Kidney glomerular epithelial cell (primary cell): Measurements from ENCODE around the gene TOMT.
A peak's percentile ranks its signal among the peaks of the same experiment; 100 is the strongest.

Experiments used
- DNase-seq: peaks from one replicate; lab custom pipeline; 2025; lab: John Stamatoyannopoulos, UW

The TOMT gene

GRCh38 chr11:72085621-72086351 lies 19.9 kb upstream of the TOMT start:
- no peak for DNase-seq

GRCh38 chr11:72088076-72088808 lies 17.5 kb upstream of the TOMT start:
- no peak for DNase-seq

GRCh38 chr11:72091292-72091691 lies 14.4 kb upstream of the TOMT start:
- DNase-seq: peak; percentile 24

GRCh38 chr11:72098741-72099140 lies 7.0 kb upstream of the TOMT start:
- DNase-seq: no peak

- DNase-seq: no peak
These were observed 5.7 kb upstream of the TOMT start for GRCh38 chr11:72100009-72100408.

- DNase-seq: no peak
These were observed 5.3 kb upstream of the TOMT start for GRCh38 chr11:72100462-72100861.

- no peak for DNase-seq
These were observed 3.6 kb upstream of the TOMT start for GRCh38 chr11:72102162-72102561.

GRCh38 chr11:72102631-72102945 lies 3.1 kb upstream of the TOMT start:
- DNase-seq: peak; percentile 46

GRCh38 chr11:72102946-72103753 lies 2.6 kb upstream of the TOMT start, which contains the start of gene LAMTOR1:
TSS of gene LAMTOR1 (minus strand) at chr11:72103297. CDS start at chr11:72103224, 73 bp downstream.
- peak; percentile 93 for DNase-seq

- no peak for DNase-seq
These were observed 2.0 kb upstream of the TOMT start for GRCh38 chr11:72103754-72104167.

GRCh38 chr11:72111300-72112142 lies 5.8 kb downstream of the TOMT start:
- no peak for DNase-seq

GRCh38 chr11:72112143-72112977 lies 6.6 kb downstream of the TOMT start, which contains the start of gene ANAPC15:
TSS of gene ANAPC15 (minus strand) at chr11:72112695. CDS start at chr11:72111276, 1,419 bp downstream.
- peak; percentile 100 for DNase-seq

- DNase-seq: no peak
These were observed 7.5 kb downstream of the TOMT start for GRCh38 chr11:72112978-72113808.

GRCh38 chr11:72114570-72114969 lies 8.8 kb downstream of the TOMT start:
- no peak for DNase-seq

- DNase-seq: no peak
These were observed 10.5 kb downstream of the TOMT start for GRCh38 chr11:72116019-72116755.

- DNase-seq: no peak
These were observed 13.5 kb downstream of the TOMT start for GRCh38 chr11:72119198-72119597.

- DNase-seq: no peak
These were observed 15.2 kb downstream of the TOMT start for GRCh38 chr11:72120930-72121329.

- no peak for DNase-seq
These were observed 16.9 kb downstream of the TOMT start for GRCh38 chr11:72122607-72123006.

GRCh38 chr11:72123117-72123653 lies 17.5 kb downstream of the TOMT start:
- no peak for DNase-seq
